Measurements from ENCODE around the gene LIFR.

DNA sequence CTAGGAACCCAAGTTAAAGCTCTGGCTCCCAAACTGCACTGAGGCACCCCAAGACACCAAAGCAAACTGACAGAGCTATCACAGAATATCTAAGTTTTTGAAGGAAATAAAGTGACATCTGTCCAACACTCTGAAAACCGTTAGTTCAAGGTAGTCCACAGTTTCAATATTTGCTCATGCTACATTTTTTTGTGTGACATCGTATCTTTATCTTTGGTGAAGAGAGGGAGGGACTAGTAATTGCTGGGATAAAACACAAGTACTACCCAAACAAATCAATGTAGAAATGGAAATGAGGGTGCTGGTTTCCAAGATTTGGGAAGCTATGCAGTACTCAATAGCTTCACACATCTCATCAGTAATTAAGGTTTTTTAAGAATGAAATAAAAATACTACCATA, 20.6 kb downstream of the LIFR start:
- TF ChIP-seq MEF2A (IDR thresholded peaks at IDR 0.05; ENCODE audit: borderline replicate concordance, low read depth), result no peak
- TF ChIP-seq, protein P1, sequence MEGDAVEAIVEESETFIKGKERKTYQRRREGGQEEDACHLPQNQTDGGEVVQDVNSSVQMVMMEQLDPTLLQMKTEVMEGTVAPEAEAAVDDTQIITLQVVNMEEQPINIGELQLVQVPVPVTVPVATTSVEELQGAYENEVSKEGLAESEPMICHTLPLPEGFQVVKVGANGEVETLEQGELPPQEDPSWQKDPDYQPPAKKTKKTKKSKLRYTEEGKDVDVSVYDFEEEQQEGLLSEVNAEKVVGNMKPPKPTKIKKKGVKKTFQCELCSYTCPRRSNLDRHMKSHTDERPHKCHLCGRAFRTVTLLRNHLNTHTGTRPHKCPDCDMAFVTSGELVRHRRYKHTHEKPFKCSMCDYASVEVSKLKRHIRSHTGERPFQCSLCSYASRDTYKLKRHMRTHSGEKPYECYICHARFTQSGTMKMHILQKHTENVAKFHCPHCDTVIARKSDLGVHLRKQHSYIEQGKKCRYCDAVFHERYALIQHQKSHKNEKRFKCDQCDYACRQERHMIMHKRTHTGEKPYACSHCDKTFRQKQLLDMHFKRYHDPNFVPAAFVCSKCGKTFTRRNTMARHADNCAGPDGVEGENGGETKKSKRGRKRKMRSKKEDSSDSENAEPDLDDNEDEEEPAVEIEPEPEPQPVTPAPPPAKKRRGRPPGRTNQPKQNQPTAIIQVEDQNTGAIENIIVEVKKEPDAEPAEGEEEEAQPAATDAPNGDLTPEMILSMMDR (IDR thresholded peaks at IDR 0.05), result no peak

All from SK-N-SH (cell line).